Activated CD8-positive, alpha-beta memory T cell treated with anti-CD3 and anti-CD28 coated beads, Interleukin-2, amount 50 U/mL, for 4 hours (primary cell): ENCODE data around the gene PPM1L.

Experiments
- DNase-seq: peaks from one replicate; pipeline ENCODE4 v3.0.0-alpha.2; 2020

Gene PPM1L

GRCh38 chr3:160765211-160765610, 9.2 kb downstream of the PPM1L start:
- no peak for DNase-seq

DNA sequence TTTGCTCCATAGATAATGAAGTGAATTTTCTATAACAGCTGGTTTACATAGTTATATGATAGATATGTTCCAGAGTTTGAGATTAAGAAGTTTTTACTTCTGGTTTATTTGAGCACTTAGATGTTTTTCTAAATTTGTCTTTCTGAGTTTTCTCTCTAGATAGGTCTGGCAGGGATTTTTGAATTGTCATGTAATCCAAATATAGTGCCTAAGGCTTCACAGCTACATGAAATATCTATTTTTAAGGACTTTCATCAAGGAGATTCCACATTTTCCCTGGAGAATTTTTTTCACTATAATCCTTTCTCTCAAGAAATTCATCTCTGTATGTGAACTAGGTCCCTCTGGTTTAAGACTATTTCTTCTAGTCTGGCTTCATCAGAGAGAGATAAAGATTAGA, 12.0 kb downstream of the PPM1L start:
- no peak for DNase-seq

DNA sequence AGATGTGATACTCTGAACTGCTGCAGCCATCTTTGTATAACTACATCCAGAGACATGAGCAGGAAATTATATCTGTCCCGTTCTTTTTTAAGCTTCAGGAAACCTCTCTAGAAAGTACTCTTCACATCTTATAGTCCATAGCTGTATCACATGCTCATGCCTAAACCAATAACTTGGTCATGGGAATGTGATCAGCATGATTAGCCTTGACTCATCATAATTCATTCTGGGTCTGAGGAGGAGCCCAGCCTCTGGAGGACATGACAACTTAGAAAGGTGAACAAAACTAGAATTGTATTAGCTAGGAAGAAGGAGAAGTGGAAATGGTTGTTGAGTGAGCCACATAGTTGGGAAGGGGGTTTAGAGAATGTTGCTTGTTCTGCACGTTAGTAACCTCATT, 12.9 kb downstream of the PPM1L start:
- DNase-seq: no peak

GRCh38 chr3:160771811-160772459, 15.9 kb downstream of the PPM1L start:
- DNase-seq: no peak

DNA sequence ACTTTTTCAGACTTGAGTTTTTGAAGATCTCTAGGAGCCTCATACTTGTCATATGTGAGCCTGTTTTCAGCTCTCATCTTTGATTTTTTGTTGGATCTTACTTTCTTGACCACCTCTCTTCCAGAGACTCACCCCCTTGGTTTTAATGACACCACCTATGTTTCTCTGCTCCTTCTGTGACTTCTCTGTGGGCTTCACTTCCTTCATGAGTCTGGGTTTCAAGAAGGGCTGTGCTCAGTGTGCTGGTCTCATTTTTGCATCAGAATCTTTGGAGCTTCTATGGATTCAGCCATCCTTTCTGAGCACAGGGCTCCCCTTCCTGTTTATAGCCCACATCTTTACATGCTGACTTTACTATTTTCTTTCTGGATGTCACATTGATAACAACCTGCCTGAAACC, 17.7 kb downstream of the PPM1L start:
- DNase-seq: no peak

DNA sequence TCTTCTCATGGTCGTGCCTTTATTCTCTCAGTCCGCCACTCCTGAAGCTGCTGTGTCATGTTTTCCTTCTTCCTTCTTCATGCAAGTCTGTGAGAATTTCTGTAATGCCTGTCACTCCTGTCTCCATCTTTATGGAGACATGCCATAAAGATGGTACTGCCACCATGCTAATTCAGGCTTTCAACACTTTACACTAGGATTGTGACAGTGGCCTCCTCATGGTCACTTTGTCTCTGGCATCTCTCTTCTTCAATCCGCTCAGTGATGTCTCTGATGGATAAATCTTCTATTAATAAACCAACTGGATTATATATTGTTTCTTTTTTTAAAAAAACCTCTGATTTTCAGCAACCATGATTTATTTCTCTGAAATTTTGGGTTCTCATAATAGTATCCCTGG, 18.1 kb downstream of the PPM1L start:
- no peak for DNase-seq

DNA sequence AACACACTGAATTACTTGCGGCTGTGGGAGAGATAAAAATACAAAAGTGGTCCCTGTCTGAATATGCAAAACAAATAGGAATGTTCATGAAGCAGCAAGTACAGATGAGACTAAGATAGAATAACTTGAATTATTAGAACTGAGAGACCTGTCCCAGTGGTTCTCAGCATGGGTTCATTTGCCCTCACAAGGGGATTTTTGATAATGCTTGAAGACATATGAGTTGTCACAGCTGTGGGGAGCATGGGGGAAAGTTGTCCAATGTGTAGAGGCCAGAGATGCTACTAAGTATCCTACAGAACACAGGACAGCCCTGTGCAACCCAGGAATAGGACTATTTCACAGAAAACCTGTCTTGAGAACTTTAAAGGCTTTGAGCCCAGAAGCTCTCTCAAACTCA, 22.4 kb downstream of the PPM1L start:
- no peak for DNase-seq

DNA sequence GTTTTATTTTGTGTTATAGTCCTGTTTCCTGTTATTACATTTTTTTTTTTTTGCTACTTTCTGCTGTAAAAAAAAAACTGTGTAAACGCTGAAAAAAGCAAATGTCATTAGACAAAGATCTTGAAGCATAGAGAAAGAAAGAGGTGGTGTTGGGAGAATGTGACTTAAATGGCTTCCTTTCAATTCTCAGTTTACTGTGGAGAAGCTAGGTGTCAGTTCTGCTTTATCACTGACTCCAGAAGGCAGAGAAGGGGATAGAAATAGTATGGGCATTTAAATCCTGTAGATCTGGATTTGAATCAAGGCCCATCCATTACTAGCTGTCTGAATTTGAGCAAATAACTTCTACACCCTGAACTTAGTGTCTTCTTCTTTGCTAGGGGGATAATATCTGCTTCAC, 23.0 kb downstream of the PPM1L start:
- DNase-seq: no peak

- DNase-seq: no peak
Measured at GRCh38 chr3:160780245-160780644, 24.2 kb downstream of the PPM1L start.

GRCh38 chr3:160781402-160781801, 25.4 kb downstream of the PPM1L start:
- no peak for DNase-seq

DNA sequence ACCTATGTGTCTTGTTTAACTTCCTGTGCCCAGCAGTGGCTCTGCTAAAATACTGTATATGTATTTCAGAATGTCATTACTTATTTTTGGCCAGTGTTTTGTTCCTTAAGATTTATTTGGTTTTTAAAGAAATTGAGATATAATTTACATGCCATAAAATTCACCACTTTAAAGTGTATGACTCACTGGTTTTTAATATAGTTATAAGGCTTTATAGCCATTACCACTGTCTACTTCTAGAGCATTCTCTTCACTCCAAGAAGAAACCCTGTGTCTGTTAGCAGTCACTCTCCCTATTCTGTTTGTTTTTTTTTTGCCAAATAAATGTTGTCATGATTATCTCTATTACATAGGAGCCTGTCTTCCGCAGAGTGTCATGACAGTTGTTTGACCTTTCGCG, 25.8 kb downstream of the PPM1L start:
- no peak for DNase-seq

DNA sequence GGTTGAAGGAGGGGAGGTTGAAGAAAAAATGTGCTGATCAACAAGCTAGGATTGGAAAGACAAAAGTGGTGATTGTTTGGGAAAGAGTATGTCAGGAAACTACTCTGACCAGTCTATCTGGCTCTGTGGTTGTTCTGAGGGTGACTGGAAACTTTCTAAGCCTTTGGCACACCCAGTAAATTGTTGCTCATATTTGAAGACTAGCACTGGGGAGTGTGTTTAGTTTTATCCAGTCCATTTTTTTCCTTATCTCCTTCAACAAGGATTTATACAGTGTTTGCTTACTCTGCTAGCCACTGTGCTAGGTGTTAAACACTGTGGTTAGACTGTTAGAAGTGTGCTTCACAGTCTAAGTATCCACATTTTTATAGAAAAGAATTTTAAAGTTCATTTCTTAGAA, 28.8 kb downstream of the PPM1L start:
- no peak for DNase-seq

DNA sequence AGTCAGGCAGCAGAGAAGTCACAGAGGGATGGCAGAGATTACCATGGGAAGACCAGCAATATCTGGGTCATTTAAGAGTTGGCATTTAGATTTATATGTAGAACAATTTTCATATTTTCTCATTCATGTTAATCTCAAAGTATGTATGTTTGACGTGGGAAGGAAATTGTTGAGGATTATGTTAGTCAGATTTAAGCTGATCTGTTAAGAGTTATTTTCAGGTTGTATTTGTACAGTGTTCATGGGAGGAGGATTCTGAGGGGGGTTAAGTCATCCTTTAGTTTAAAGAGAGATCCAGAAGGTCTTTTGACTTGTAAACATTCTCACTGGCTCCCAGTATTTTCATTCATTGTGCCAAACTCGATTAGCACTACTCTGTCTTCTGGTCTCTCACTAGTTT, 34.7 kb downstream of the PPM1L start:
- DNase-seq: no peak

GRCh38 chr3:160792540-160792939, 36.5 kb downstream of the PPM1L start:
- DNase-seq: no peak

DNA sequence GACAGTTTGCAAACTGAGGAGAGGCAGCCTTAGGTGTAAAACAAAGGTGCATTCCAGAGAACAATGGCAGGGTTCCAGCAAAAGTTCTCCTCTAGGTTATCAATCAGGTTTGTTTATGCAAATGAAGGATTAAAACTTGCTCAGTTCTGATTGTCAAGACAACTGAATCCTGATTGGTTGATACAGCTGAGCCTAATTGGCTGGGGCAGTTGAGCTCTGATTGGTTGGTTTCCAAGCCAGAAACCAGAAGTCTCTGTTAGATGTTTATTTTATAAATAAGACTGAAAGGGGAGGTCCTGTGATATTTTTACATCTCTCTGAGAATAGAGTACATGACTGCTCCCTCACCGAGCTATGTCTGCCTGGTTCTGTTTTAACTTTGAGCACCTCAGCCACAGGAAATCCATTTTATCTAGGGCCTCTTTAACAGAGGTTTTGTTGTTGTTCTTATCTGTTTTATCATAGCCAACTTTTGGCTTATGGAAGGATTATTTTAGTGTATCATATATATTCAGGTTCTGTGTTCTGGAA, 37.8 kb downstream of the PPM1L start:
- DNase-seq: no peak

DNA sequence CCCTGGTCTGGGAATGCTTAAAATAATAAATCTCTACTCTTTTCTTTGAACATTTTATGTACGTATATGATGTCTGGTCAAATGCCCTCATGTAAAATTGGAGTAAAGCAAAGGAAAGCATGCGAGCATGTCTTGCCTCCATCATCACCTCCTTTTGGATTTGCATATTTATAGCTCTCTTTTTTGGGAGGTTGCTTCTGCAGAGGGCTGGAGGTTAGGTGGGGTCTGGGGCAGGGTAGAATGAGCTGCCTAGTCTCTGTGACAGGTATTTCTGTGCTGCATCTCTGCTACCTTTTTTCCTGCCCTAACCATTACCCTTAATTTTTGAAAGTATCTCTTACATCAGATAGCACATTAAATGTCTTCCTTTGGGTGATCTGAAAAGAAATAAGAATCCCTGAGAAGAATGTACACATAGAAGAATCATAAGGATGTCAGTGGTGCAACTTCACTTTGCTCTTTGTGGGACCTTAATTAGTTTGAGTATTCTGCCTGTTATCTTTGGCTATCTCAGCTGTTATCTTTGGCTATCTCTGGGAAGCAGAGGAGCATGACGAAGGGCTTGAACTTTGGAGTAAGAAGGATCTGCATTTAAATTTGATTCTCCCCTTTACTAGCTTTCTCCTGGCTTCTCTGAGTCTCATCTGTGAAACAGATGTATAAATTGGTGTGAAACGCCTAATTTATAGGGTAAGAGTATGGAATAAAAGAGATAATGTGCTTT, 40.2 kb downstream of the PPM1L start:
- no peak for DNase-seq

GRCh38 chr3:160796813-160797164, 40.8 kb downstream of the PPM1L start:
- DNase-seq: no peak

- DNase-seq: no peak
Measured at GRCh38 chr3:160797356-160797755, 41.3 kb downstream of the PPM1L start.

DNA sequence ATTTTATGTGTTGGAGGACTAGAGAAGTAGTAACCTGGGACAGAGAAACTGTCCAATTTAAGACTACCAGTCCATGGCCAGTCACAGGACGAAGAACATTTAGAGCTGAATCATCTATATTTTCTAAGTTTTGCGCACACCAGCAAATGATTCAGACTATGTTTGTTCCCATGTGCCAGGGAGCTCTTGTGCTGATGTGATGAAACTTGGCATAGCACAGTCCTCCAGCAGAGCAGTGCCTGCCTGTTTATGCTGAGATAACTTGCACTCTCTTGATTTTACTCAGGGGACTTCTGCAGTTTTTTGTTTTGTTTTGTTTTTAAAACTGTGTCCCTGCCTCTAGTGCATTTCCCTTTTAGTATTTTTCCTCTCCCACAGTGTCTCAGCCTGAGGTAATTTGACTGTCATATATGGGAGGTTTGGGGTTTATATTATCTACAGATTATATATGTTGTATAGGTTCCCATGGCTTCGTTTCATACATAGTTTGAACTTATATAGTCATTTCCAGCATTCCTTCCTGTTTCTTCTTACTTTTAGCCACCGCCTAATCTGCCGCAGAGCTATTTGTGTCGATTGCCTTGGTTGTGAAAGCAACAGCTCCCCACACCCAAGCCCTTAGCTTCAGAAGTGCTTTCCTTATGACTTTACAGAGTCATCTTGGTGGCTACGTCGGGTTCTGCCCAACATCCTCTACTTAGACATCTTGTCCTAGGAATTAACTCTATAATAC, 45.5 kb downstream of the PPM1L start:
- DNase-seq: no peak

GRCh38 chr3:160804762-160805161, 48.7 kb downstream of the PPM1L start:
- no peak for DNase-seq

DNA sequence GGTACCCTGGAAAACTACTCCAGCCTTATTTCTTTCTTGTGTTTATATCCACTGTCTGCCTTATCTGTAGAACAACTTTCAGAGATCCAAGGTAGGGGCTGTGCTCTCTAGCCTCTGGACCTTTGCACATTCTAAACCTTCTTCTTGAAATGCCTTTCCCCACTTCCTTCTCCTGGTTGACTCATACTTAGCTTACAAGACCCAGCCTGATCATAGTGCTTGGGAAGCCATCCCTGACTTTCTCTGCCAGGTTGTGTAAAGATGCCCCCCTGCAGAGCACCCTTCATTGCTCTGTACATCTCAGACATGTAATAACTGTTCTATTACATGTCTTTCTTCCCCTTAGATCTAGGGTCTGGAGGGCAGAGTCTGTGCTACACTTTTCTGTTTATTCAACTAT, 50.1 kb downstream of the PPM1L start:
- no peak for DNase-seq

- DNase-seq: no peak
Measured at GRCh38 chr3:160806686-160807085, 50.7 kb downstream of the PPM1L start.

DNA sequence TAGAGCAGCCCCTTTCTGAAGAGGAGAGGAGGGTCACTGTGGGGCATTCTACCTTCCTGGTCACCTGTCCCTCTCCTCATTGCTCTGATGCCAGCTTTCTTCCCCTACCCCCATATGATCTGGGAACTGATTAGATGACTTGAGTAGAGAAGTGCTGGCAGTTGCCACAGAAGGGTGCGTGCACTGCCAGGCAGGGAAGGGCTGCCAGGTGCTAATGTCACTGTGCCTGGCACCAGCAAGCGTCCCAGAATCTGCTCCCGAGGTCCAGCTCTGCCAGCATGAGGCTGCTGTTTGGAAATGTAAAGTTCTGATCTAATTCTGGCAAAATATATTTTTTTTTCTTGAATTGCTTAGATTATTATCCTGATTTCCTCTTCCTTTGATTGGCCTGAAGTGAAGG, 52.8 kb downstream of the PPM1L start:
- DNase-seq: no peak

DNA sequence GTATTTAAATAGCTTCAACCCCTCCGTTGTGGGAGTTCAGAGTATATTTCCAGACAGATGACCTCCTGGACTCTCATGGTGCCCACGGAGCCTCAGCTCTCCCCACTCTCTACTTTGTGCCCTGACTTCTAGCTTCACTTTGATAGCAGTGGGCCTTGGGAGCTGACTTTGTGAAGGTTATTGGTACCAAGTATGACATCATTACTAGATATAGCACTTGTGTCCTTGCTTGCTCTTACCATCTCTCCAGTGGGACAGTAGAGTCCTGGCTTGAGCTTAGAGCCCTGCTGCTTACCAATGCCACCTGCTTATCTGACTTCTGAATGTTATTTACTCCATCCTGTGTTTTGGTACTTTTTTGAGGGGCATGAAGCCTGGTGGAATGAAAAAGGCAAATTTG, 53.4 kb downstream of the PPM1L start:
- DNase-seq: no peak
